GM12873 (cell line): Measurements from ENCODE around the gene FIGNL2.

Source experiments
- CTCF ChIP-seq: IDR thresholded peaks from 2 replicates; pipeline ENCODE4 v1.5.1; 2012; ENCODE audit warnings: low read depth, mild to moderate bottlenecking, moderate library complexity, low read length, control low read depth; ENCODE audit not compliant: insufficient read depth; ENCODE audit errors: missing control alignments

Gene FIGNL2

GRCh38 chr12:51798501-51798900 is 50.0 kb downstream of the FIGNL2 start:
- TF ChIP-seq CTCF, result no peak

GRCh38 chr12:51797301-51797700 is 51.2 kb downstream of the FIGNL2 start:
- TF ChIP-seq CTCF, result no peak

GRCh38 chr12:51793201-51793600 is 55.3 kb downstream of the FIGNL2 start:
- no peak for TF ChIP-seq CTCF

- no peak for TF ChIP-seq CTCF
Measured at GRCh38 chr12:51792417-51792816, 56.1 kb downstream of the FIGNL2 start.

- TF ChIP-seq CTCF, result no peak
Measured at GRCh38 chr12:51788876-51789275, 59.6 kb downstream of the FIGNL2 start.

GRCh38 chr12:51785906-51786305 is 62.6 kb downstream of the FIGNL2 start:
- TF ChIP-seq CTCF, result no peak

GRCh38 chr12:51784688-51785087 is 63.8 kb downstream of the FIGNL2 start:
- no peak for TF ChIP-seq CTCF
